HG03039 (cell line): ENCODE data around the gene ANKRD13A.
"Not testable (repeated sequence)": the region's sequence is repeated elsewhere in the genome, so short reads cannot be mapped to it uniquely, and the experiment has no call there.

Source experiments
- ATAC-seq: cut with Tn5 transposase; IDR thresholded peaks from one replicate; pipeline ENCODE4 v1.9.1; 2021; ENCODE audit warnings: mild to moderate bottlenecking, moderate library complexity; ENCODE audit not compliant: unreplicated experiment

ANKRD13A gene

DNA sequence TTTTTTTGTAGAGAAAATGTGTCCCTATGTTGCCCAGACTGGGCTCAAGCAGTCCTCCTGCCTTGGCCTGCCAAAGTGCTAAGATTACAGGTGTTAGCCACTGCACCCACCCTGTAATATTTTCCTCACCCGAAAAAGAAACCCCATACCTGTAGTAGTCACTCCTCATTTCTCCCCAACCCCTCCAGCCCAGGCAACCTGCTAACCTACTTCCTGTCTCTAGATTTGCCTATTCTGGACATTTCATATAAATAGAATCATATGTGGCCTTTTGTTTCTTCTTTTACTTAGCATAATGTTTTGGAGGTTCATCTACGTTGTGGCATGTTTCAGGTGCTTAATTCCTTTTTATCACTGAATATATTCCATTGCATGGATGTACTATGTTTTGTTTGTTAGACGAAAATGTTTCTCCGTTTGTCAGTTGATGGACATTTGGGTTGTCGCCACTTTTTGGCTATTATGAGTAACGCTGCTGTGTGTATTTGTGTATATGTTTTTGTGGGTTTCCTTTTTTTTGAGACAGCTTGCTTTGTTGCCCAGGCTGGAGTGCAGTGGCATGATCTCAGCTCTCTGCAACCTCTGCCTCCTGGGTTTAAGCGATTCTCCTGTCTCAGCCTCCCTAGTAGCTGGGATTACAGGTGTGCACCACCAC, 6.2 kb downstream of the ANKRD13A start:
- no peak for ATAC-seq

- ATAC-seq: no peak
These were observed 6.9 kb downstream of the ANKRD13A start for GRCh38 chr12:110006115-110006514.

DNA sequence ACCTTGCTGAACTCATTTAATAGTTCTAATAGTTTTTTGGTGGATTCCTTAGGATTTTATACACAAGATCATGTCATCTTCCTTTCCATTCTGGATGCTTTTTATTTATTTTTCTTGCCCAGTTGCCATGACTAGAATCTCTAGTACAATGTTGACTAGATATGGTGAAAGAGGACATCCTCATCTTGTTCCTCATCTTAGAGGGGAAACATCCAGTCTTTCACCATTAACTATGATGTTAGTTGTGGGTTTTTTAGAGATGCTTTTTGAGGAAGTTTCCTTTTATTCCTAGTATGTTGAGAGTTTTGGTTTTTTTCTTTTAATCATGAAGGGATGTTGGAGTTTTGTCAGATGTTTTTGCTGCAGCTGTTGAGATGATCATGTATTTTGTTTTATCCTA, 8.7 kb downstream of the ANKRD13A start:
- no peak for ATAC-seq

DNA sequence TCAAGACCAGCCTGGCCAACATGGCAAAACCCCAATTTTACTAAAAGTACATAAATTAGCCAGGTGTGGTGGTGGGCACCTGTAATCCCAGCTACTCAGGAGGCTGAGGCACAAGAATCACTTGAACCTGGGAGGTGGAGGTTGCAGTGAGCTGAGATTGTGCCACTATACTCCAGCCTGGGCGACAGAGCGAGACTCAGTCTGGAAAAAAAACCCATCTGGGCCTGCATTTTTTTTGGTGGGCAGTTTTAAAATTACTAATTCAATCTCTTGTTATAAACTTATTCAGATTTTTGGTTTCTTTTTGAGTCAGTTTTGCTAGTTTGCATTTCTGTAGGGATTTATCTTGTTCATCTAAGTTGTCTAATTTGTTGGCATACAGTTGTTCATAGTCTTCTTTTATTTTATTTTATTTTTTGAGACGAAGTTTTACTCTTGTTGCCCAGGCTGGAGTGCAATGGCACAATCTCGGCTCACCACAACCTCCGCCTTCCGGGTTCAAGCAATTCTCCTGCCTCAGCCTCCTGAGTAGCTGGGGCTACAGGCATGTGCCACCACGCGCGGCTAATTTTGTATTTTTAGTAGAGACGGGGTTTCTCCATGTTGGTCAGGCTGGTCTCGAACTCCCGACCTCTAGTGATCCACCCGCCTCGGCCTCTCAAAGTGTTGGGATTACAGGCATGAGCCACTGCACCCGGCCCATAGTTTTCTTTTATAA, 9.6 kb downstream of the ANKRD13A start:
- ATAC-seq: not testable (repeated sequence)

- ATAC-seq: no peak
These were observed 11.9 kb downstream of the ANKRD13A start for GRCh38 chr12:110010853-110011723.

GRCh38 chr12:110012137-110012536, 12.9 kb downstream of the ANKRD13A start:
- ATAC-seq: no peak

GRCh38 chr12:110012659-110013058, 13.4 kb downstream of the ANKRD13A start:
- no peak for ATAC-seq

DNA sequence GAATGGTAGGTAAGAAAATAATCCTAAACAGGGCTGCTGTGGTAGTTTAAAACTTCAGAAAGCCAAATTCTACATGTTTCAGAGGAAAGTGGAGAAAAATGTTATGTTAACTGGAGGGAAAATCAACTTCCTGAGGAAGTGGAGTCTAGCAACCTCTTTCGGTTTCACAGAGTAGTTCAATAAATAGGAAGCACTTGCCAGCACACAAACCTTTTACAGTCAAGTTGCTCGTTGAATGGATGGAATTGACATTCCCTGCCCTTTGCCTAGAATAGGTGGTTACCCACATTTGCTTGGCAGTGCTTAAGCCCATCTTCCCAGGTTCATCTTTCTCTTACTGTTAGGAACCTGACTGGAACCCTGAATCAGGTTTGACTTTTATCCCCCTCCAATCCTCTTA, 15.9 kb downstream of the ANKRD13A start:
- no peak for ATAC-seq

DNA sequence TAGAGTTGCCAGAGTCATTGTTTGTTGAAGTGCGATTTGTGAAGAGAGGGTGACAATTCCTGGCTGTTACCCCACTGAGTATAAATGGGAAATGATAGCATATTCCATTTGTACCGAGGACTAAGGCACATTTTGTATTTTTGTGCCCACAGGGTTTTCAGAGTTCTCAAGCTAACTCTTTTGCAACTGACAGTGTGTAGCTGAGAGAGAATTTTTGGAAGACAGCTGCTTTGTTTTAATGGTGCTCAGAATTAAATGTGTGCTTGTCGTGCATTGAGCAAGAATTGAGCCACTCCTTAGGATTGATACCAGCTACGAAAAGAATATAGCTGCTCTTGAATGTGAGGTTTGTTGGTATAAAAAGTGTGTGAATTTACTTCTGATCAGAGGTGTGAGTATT, 21.7 kb downstream of the ANKRD13A start:
- ATAC-seq: no peak

DNA sequence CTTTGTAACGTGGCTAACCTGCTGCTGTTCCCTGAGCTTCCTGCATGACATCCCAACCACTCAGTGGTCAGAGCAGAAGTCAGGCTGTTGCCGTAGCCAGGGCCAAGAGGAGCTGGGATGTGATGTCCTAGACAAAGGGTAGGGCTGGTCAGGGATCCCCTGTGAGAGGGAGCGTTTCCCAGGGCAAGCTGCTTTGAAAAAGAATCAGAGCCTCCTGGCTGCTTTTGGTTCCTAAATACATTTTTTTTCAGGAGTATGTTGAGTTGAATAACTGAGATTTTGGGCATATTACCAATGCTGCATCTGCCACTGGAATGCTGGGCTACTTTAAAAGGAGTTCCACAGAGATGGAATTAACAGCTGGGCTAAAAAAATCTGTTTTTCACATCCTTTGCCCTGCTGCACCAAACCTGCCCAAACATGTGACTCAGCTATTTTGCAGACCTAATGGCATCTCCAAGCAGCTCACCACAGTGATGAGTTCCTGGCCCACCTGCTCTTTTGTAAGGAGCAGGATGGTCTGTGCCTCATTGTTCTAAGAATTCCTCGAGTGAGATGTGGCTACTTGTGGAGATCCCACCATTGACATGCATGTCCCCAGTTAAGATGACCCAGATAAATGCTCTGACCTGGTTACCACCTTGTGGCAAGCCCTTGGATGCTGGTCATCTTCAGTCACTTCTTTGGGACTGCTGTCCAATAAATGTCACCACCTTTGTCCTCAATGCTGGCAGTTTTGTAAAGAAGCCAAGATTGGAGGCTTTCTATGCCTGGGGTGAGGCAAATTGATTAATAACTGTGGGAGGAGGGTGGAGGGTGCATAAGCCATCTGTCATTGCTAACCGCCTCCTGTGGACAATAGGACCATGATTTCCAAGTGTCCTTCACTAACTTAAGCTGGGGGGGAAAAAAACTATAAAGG, 24.1 kb downstream of the ANKRD13A start:
- ATAC-seq: no peak

DNA sequence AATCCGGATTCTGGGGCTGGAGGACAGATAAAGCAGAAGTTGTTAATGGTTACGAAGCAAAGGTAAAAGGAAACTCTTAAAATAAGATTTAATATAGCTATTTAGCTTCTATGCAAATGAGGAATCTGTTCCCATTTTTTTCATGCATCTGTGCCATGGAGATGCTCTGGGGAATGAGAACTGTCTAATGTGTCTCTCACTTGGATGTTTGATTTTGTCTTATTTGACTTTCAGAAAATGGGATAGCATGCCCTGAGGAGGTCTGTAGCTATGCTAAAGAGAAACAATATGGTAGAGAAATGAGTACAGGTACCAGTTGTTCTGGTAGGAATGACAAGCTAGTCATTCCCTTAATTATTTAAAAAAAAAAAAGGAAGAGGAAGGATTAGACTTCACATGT, 24.8 kb downstream of the ANKRD13A start:
- no peak for ATAC-seq

GRCh38 chr12:110028323-110028722, 29.1 kb downstream of the ANKRD13A start:
- no peak for ATAC-seq

GRCh38 chr12:110029290-110029815, 30.1 kb downstream of the ANKRD13A start:
- no peak for ATAC-seq

- ATAC-seq: no peak
These were observed 34.7 kb downstream of the ANKRD13A start for GRCh38 chr12:110033888-110034287.

DNA sequence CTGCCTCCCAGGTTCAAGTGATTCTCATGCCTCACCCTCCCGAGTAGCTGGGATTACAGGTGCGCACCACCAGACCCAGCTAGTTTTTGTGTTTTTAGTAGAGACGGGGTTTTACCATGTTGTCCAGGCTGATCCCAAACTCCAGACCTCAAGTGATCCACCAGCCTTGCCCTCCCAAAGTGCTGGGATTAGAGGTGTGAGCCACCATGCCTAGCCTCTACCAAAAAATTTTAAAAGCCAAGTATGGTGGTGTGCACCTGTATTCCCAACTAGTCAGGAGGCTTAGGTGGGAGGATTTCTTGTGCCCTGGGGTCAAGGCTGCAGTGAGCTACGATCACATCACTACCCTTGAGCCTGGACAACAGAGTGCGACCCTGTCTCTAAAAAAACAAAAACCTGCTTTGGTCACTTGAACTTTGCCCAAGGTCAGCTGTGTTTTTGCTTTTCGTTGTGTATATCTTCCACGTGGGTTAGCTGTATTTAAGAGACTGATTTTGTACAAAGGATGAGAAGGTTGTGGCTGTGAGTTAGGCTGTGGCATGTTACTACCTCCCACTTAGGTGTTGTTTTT, 36.4 kb downstream of the ANKRD13A start:
- no peak for ATAC-seq

DNA sequence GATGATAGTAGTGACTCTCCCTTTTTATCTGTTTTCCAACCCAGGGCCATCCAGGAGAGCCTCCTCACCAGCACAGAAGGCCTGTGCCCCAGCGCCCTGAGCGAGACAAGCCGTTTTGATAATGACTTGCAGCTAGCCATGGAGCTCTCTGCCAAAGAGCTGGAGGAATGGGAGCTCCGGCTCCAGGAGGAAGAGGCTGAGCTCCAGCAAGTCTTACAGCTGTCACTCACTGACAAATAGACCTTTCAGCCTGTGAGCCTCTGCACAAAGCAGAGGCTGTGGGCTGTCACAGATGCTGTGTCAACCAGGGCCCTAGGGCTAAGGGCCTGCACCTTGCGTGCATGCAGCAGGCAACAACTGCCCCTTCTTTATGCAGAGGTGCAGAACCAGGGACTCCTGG, 38.1 kb downstream of the ANKRD13A start:
- no peak for ATAC-seq

DNA sequence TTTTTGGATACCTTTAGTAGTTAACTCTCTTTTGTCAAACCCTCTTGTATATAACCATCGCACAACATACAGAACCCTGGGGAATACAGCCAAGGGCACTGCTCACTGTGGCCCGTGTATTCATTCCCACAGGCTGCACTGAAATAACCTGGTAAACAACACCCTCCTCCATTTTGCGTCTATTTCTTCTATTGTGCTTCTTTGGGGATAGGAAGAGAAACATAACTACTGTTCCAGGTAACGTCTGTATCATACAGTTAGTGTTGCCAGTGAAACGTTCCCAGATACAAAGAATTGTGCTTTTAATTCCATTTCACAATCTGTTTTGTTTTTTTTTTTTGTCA, 39.5 kb downstream of the ANKRD13A start:
- ATAC-seq: no peak

- no peak for ATAC-seq
These were observed 40.0 kb downstream of the ANKRD13A start for GRCh38 chr12:110039085-110039807.

GRCh38 chr12:110042264-110042663, 43.0 kb downstream of the ANKRD13A start:
- no peak for ATAC-seq
